Measurements from ENCODE around the gene HES6. TPM values are rescaled to one million over a fixed set of nuclear protein-coding genes. Genes with fewer than 3 reads are reported as not detected.

Gene HES6
- total and polyA plus RNA-seq, 10 of the 15 experiments (the other 5 are each of a cell fraction or from before 2014, with no cell fraction given): 0.11 to 1.7 (median 0.83) TPM

- Histone ChIP-seq H3K9ac (ENCODE audit: control insufficient read depth, insufficient read depth, low read length) (no peak overlapping the region), H3K4me3 (no peak overlapping the region), H3K36me3 (ENCODE audit: control insufficient read depth in 2 of 2, insufficient read depth in 2 of 2, low read length in 1 of 2) (peaks cover 0 to 4% of the 10 kb centered on the region in 2 experiments; a peak in 2 of 4 replicates), H3K27ac (ENCODE audit: control insufficient read depth, insufficient read depth) (no peak overlapping the region), H3K4me1 (ENCODE audit: control insufficient read depth, insufficient read depth, low read length) (0 out of 2 replicates have a peak, but pooled peaks cover 3% of the 10 kb centered on the region), H3K9me3 (replicated peaks; ENCODE audit: control insufficient read depth, insufficient read depth, low read length) (no peaks in the 10 kb centered on the region), H4K20me1 (ENCODE audit: control insufficient read depth, insufficient read depth) (no peaks in the 10 kb centered on the region), H3K4me2 (ENCODE audit: control insufficient read depth, insufficient read depth) (no peak overlapping the region), H3K79me2 (ENCODE audit: control insufficient read depth, insufficient read depth, low read length) (no peaks in the 10 kb centered on the region), H2AFZ (ENCODE audit: control insufficient read depth, low read depth, low read length) (no peak overlapping the region), H3K27me3 (replicated peaks in 1 of 2; ENCODE audit: control insufficient read depth in 2 of 2, insufficient read depth in 2 of 2, low read length in 1 of 2) (no peaks in the 10 kb centered on the region; a peak in 2 of 4 replicates)
- ChIA-PET RAD21 (ENCODE audit: unreplicated experiment) (no interaction called here), CTCF (interaction anchor here (0.9 kb wide), 1 partner anchor 20 kb away, joined by 5 read pairs; no protein-coding TSS in a partner anchor), SMC1A (ENCODE audit: uncharacterized antibody, unreplicated experiment) (no interaction called here), POLR2A (no interaction called here)
- ATAC-seq (no peak), DNase-seq (ENCODE audit: low read depth, low spot score) (no peak), FAIRE-seq (no peak)
- no TSS peak for BruUV-seq (replicated peaks)
- intact Hi-C loops (cut with micrococcal nuclease; ENCODE audit: unreplicated experiment) (loop anchor here (5.0 kb wide), 1 partner anchor 41 kb away; the partner anchor contains the start of gene ILKAP), in situ Hi-C loops (cut with MboI) (no loop called here)
- TF ChIP-seq POLR2AphosphoS2 (IDR thresholded peaks at IDR 0.05; ENCODE audit: low read depth, low read length) (no peak), ZBTB11 (CRISPR knock-in tag; IDR thresholded peaks at IDR 0.05) (no peak), JUND (IDR thresholded peaks at IDR 0.05; ENCODE audit: low read depth, low read length) (no peak), POLR2A (IDR thresholded peaks at IDR 0.05; ENCODE audit: low read depth, low read length) (no peak), ESRRA (IDR thresholded peaks at IDR 0.05; ENCODE audit: low read length) (no peak), YBX1 (IDR thresholded peaks at IDR 0.05) (no peak), ZNF687 (IDR thresholded peaks at IDR 0.05) (no peak), SUZ12 (IDR thresholded peaks at IDR 0.05; ENCODE audit: unreplicated experiment) (no peak), BMI1 (IDR thresholded peaks at IDR 0.05; ENCODE audit: borderline replicate concordance) (no peak), EED (IDR thresholded peaks at IDR 0.05; ENCODE audit: low read depth) (no peak), FOXK2 (IDR thresholded peaks at IDR 0.05) (no peak), TCF7 (IDR thresholded peaks at IDR 0.05; ENCODE audit: borderline replicate concordance) (no peak), MEF2A (IDR thresholded peaks at IDR 0.05; ENCODE audit: insufficient read depth, low read depth, low read length) (no peak), ASH2L (IDR thresholded peaks at IDR 0.05; ENCODE audit: borderline replicate concordance, low read depth) (no peak), GABPA (IDR thresholded peaks at IDR 0.05; ENCODE audit: low read depth) (no peak)
- WGBS (ENCODE audit: insufficient coverage, insufficient replicate concordance, low lambda C conversion rate, missing lambda C conversion rate): 92% methylated on average over 7 of the region's 7 CpGs
Measured at GRCh38 chr2:238242731-238243495, 3.1 kb upstream of the HES6 start.

All from GM12878 (cell line).